Ishikawa (cell line): Measurements from ENCODE around the gene DLX1.
A peak's percentile ranks its signal among the peaks of the same experiment; 100 is the strongest.

ENCODE experiments used
- CEBPB ChIP-seq: IDR thresholded peaks from 2 replicates; pipeline ENCODE4 v1.6.1; 2012
- CREB1 ChIP-seq: IDR thresholded peaks from 2 replicates; pipeline ENCODE4 v1.6.1; 2012; ENCODE audit warnings: low read depth
- EGR1 ChIP-seq: IDR thresholded peaks from 2 replicates; pipeline ENCODE4 v1.6.1; 2012
- EP300 ChIP-seq: IDR thresholded peaks from 2 replicates; pipeline ENCODE4 v1.6.1; 2012; ENCODE audit warnings: borderline replicate concordance
- FOXM1 ChIP-seq: IDR thresholded peaks from 2 replicates; pipeline ENCODE4 v1.6.1; 2012; ENCODE audit warnings: low read depth, borderline replicate concordance
- NFIC ChIP-seq: IDR thresholded peaks from 2 replicates; pipeline ENCODE4 v1.6.1; 2012
- RAD21 ChIP-seq: IDR thresholded peaks from 2 replicates; pipeline ENCODE4 v1.6.1; 2012; ENCODE audit warnings: low read depth
- TAF1 ChIP-seq: IDR thresholded peaks from 2 replicates; pipeline ENCODE4 v1.6.1; 2012; ENCODE audit warnings: low read depth, mild to moderate bottlenecking
- TCF12 ChIP-seq: IDR thresholded peaks from 2 replicates; pipeline ENCODE4 v1.6.1; 2012; ENCODE audit warnings: low read depth
- TEAD4 ChIP-seq: IDR thresholded peaks from 2 replicates; pipeline ENCODE4 v1.6.1; 2012
- YY1 ChIP-seq: IDR thresholded peaks from 2 replicates; pipeline ENCODE4 v1.6.1; 2012; ENCODE audit warnings: low read depth
- ZBTB7A ChIP-seq: IDR thresholded peaks from 2 replicates; pipeline ENCODE4 v1.6.1; 2012; ENCODE audit warnings: low read depth
- TF ChIP-seq, protein P1 (sequence below): IDR thresholded peaks from 2 replicates; pipeline ENCODE4 v1.6.1; 2012; ENCODE audit warnings: low read depth, mild to moderate bottlenecking
- TF ChIP-seq, protein P2 (sequence below): IDR thresholded peaks from 2 replicates; pipeline ENCODE4 v1.6.1; 2012
- TF ChIP-seq, protein P3 (sequence below): IDR thresholded peaks from 2 replicates; pipeline ENCODE4 v1.6.1; 2012

DLX1 gene

GRCh38 chr2:172116107-172116506 lies 30.8 kb downstream of the DLX1 start:
- TF ChIP-seq YY1, result no peak
- no peak for TF ChIP-seq TCF12
- no peak for TF ChIP-seq TAF1
- TF ChIP-seq ZBTB7A, result no peak
- TF ChIP-seq, protein P1, sequence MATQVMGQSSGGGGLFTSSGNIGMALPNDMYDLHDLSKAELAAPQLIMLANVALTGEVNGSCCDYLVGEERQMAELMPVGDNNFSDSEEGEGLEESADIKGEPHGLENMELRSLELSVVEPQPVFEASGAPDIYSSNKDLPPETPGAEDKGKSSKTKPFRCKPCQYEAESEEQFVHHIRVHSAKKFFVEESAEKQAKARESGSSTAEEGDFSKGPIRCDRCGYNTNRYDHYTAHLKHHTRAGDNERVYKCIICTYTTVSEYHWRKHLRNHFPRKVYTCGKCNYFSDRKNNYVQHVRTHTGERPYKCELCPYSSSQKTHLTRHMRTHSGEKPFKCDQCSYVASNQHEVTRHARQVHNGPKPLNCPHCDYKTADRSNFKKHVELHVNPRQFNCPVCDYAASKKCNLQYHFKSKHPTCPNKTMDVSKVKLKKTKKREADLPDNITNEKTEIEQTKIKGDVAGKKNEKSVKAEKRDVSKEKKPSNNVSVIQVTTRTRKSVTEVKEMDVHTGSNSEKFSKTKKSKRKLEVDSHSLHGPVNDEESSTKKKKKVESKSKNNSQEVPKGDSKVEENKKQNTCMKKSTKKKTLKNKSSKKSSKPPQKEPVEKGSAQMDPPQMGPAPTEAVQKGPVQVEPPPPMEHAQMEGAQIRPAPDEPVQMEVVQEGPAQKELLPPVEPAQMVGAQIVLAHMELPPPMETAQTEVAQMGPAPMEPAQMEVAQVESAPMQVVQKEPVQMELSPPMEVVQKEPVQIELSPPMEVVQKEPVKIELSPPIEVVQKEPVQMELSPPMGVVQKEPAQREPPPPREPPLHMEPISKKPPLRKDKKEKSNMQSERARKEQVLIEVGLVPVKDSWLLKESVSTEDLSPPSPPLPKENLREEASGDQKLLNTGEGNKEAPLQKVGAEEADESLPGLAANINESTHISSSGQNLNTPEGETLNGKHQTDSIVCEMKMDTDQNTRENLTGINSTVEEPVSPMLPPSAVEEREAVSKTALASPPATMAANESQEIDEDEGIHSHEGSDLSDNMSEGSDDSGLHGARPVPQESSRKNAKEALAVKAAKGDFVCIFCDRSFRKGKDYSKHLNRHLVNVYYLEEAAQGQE, result no peak
- no peak for TF ChIP-seq TEAD4
- TF ChIP-seq, protein P2, sequence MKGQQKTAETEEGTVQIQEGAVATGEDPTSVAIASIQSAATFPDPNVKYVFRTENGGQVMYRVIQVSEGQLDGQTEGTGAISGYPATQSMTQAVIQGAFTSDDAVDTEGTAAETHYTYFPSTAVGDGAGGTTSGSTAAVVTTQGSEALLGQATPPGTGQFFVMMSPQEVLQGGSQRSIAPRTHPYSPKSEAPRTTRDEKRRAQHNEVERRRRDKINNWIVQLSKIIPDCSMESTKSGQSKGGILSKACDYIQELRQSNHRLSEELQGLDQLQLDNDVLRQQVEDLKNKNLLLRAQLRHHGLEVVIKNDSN, result no peak
- TF ChIP-seq CEBPB, result no peak
- TF ChIP-seq EP300, result no peak
- no peak for TF ChIP-seq FOXM1
- TF ChIP-seq, protein P3, sequence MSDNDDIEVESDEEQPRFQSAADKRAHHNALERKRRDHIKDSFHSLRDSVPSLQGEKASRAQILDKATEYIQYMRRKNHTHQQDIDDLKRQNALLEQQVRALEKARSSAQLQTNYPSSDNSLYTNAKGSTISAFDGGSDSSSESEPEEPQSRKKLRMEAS, result no peak
- no peak for TF ChIP-seq NFIC
- no peak for TF ChIP-seq EGR1
- TF ChIP-seq RAD21, result no peak
- no peak for TF ChIP-seq CREB1

GRCh38 chr2:172119089-172119488 lies 33.8 kb downstream of the DLX1 start:
- TF ChIP-seq CEBPB (peak; percentile 96), FOXM1 (no peak), RAD21 (no peak), EGR1 (no peak), EP300 (no peak), TEAD4 (peak; percentile 49; the same call in 1 of the 2 replicates), YY1 (no peak), TAF1 (no peak)
- TF ChIP-seq, protein P2, result no peak
- TF ChIP-seq, protein P3, result no peak
- TF ChIP-seq, protein P1, result no peak

GRCh38 chr2:172120118-172120517 lies 34.8 kb downstream of the DLX1 start:
- no peak for TF ChIP-seq YY1
- TF ChIP-seq TEAD4, result no peak
- TF ChIP-seq, protein P1, result no peak
- no peak for TF ChIP-seq FOXM1
- TF ChIP-seq CEBPB, result no peak
- TF ChIP-seq NFIC, result no peak
- TF ChIP-seq, protein P2, result no peak
- no peak for TF ChIP-seq EP300
- TF ChIP-seq EGR1, result no peak
- TF ChIP-seq RAD21, result no peak
- no peak for TF ChIP-seq TAF1
- TF ChIP-seq TCF12, result no peak
- TF ChIP-seq, protein P3, result no peak
- no peak for TF ChIP-seq CREB1
- TF ChIP-seq ZBTB7A, result no peak

- TF ChIP-seq YY1 (no peak), FOXM1 (no peak), CREB1 (no peak), CEBPB (no peak), RAD21 (no peak), EGR1 (no peak), TAF1 (no peak), TCF12 (no peak), TEAD4 (no peak)
- TF ChIP-seq, protein P3, result no peak
- TF ChIP-seq, protein P2, result no peak
Measured at GRCh38 chr2:172128484-172128883, 43.2 kb downstream of the DLX1 start.
